Activated naive CD4-positive, alpha-beta T cell (primary cell): ENCODE results near the gene FAM53B.

ENCODE experiments used
- DNase-seq, 4 experiments: peaks; one replicate each; lab custom pipeline; 2025; lab: John Stamatoyannopoulos, UW

FAM53B gene

GRCh38 chr10:124708922-124709520 is 35.2 kb downstream of the FAM53B start:
- no peak for DNase-seq

DNA sequence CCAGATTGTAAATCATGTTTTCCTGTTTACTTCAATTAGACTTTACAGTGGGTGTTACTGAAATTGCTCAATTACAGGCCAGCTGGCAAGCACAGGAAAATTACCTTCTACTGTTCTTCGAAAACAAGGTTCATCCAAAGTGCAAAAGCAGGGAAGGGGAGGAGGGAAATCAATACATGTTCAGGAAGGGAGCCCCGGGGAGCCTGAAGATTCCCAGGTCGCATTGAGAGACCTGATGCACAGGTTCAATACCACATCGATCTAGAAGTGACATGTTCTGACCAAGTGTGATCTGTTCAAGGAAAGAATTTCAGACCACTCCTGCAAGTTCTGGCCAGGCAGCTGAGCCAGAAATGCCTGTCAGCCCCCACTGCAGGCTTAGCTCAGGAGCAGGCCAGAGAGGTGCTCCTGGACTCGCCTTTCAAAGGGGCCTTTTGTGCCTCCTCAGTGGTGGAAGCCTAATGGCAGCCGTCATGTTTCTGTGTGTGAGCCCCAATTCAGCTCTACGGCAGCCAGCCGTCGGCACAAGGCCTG is 35.9 kb downstream of the FAM53B start:
- no peak for DNase-seq

- DNase-seq: no peak
Measured at GRCh38 chr10:124707551-124707950, 36.6 kb downstream of the FAM53B start.

DNA sequence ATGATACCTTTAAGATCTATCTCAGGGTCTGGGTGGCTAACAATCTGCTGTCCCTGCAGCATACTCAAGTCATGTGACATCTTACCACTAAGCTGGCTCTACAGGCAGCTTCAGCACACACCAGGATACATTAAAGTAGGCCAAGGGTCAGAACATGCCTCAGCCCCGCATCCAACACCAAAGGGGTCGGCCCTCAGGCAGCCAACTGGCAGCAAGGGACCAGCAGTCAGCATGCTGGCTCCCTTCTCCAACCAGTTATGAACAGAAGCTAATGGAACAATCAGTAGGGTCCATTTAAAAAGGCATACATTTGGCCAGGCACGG is 37.1 kb downstream of the FAM53B start:
- DNase-seq: no peak

GRCh38 chr10:124706462-124707143 is 37.6 kb downstream of the FAM53B start:
- DNase-seq: no peak

DNA sequence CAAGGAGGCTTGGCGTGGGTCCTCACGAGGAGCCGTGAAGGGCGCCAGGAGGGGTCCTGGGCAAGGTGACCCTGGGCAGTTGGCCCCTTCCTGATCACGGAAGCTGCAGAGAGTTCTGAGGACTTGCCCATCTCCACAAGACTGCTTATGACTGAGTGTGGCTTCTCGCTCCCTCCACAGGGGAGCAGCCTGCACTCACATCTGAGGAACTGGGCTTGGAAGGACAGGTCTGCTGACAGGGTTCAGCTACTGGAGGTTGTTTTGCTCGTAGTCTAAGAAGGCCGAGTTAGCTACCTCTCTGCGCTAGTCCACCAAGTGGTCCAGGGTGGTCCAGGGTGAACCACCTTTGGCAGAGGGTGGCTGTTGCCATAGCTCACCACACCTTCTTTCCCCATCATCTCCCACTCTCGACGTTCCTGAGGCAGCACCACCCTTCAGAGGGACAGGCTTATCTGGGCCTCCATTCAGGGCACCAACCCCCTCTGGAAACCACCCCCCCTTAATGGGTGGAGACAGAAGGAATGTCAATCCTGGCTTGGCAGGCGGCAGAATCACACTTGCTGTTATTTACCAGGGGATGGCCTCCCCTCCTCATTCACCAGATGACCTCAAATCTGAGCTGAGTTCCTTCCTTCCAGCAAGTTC is 38.2 kb downstream of the FAM53B start:
- no peak for DNase-seq

- DNase-seq: no peak
Measured at GRCh38 chr10:124705381-124705740, 38.8 kb downstream of the FAM53B start.

GRCh38 chr10:124704428-124705380 is 39.5 kb downstream of the FAM53B start:
- DNase-seq: no peak

DNA sequence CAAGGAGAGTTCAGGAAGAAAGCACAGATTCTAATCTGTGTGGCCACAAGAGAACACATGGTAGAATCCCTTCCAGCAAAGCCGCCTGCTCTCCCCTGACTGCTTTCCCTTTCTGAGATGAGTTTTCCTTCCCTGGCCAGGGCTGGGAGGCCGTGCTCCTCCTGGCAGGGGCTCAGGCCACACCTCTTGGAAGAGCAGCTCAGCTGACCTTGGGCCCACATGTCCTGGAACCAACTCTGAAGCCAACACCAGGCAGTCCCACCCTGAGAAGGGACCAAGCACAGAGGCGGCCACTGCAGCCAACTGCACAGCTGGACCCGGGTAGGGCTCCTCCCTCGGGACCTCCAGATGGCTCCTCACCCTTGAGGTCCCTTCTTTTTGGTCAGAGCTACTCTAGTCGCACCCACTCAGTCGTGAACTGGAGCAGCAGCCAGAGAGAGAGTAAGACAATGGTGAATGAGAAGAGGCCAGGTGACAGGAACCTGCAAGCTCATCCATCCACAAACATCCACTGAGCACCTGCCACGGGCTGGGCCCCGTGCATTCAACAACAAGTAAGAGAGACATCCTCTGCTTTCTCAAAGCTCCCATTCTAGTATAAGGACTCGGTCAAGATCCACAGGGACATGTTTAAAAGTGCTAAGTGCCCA is 40.3 kb downstream of the FAM53B start:
- no peak for DNase-seq

DNA sequence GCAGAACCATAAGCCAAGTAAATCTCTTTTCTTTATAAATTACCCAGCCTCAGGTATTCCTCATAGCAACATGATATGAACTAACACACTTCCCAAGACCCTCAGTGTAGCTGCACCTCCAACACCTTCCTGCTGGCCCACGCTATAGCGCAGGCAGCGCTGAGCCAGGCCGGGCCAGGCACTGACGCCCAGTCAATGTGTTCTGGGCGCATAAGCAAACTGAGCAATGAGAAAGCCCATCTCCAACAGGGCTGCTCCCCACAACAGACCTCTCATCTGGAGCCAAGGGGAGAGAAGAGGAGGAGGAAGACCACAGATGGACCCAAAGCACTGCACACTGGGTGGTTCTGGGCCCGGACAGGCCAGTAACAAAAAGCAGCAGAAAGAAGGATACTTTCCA is 40.8 kb downstream of the FAM53B start:
- no peak for DNase-seq

DNA sequence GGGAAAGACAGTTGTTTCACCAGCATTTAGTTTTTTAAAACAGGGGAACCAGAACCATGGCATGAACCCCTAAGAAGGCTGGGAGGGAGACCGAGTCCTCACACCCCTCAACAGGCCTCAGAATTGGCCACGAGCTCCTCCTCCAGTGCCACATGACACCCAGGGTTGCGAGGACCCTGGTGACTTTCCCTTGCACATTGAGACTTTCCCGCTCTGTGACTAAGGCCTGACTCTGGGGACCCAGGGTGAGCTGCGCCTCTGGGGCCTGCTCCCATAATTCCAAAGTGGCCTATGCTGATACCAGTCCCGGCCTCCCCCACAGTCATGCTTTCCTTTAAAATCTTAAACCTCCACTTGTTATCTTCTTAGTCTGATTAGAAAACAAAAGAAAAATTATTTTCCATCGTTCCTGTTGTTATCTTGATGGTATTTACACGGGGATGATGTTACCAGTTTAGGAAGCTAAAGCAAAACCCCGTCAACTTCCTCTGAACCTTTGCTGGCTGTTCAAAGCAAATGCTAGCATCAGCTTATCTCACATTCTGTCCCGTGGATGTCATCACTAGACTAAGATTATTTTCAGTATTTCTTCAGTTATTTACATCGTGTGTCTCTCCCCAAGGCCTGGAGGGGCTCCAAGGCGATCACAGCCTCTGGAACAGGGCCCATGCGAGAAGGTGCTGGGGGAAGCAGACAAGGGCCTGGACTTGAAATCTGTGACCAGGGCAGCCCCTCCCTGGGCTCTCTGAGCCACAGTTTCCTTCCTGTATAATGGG is 42.1 kb downstream of the FAM53B start:
- no peak for DNase-seq

DNA sequence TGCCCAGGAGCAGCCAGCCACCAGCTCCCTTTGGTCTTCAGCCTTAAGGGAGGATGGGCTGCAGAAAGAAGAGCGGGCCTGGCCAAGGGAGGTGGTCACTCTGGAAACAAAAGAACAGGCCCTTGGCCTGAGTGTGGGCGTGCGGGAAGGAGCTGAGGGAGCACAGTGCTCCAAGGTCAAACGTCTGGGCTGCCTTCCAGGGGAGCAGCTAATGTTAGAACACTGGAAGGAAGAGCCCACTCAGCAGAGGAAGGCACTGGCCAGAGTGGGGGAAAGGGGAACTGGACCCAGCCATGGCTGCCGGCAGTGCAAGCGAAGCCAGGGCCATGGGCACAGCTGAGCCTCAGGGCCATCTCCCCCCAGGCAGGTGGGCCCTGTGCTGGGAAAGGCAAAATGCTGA is 42.7 kb downstream of the FAM53B start:
- no peak for DNase-seq

DNA sequence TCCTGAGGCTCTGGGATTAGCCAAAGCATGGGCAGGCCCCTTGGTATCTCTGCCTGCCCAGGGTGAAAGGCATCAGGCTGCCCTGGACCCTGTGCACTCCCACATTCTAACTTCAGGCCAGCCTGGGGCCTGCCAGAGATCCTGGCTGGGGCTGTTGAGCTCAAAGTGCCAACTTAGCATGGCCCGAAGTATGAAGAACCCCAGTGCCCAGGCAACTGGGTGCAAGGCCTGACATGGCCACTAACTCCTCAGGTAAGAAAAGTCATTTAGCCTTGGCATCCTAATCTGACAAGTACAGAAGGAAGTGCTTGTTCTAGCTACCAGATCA is 43.2 kb downstream of the FAM53B start:
- no peak for DNase-seq

- DNase-seq: no peak
Measured at GRCh38 chr10:124700293-124701037, 43.7 kb downstream of the FAM53B start.

DNA sequence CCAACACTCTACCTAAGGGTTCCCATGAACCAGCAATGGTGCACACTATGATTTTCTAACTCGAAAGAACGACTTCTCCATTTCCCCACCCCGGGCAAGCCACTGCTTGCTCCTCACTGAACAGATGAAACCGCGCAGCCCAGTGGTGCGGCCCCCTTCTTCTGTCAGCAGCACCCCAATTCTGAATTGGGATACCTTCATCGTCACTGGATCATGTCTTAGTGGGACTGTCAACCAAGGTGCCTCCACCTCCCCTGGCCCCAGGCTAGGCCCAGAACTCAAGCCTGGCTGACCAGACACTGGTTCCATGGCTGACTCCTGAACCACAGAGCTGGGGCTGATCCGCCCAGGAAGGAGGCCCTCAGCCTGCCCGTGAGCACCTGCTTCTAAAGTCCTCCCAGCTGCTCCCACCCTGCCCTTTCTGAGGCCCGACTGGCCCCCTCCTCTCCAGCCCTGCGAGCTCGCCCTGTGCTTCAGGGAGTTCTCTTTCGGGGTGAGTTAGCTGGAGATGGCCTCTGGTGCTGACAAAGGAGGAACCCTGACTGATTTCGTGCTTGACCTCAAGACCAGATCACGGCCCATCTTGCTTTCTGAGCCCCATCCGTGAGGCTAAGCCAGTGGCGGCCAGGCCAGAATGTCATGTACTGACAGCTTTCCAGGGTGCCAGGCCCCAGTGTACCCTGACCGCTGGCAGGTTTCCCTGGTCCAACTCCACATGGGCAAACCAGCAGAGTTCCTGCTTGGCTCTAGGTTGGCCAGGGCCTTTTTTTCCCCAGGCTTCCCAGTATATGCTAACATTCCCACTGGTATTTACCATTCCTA is 44.5 kb downstream of the FAM53B start:
- DNase-seq: no peak

GRCh38 chr10:124698545-124699469 is 45.4 kb downstream of the FAM53B start:
- DNase-seq: no peak

DNA sequence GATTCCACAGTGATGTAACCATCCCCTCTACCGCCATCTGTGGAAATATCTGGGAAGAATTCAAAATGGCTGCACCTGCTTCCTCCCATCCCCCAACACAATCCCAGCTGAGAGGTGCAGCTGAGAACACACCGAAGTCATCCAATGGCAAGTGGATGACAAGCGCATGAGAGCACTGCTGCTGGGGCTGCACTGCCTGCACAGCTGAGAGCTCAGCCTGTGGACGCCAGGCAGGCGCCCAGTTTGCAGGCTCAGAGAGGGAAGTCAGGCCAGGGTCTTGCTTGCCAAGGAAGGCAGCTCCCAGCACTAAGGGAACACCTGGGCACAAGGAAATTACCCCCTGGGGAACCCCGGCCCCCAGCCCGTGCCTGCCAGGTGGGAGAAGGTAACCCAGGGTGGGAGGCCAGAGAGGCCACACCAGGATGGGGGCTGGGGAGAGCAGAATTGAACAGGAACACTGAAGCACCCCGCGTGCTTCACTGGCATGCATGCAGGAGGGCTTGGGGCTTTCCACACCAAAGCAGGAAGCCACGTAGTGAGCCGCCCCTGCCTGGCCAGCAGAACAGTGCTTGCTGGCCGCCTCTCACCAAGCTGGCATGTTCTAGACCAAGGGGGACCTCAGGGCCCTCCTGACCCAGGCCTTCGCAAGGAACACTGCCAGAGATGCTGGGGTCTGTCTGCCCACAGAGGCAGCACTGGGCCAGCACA is 46.2 kb downstream of the FAM53B start:
- no peak for DNase-seq

DNA sequence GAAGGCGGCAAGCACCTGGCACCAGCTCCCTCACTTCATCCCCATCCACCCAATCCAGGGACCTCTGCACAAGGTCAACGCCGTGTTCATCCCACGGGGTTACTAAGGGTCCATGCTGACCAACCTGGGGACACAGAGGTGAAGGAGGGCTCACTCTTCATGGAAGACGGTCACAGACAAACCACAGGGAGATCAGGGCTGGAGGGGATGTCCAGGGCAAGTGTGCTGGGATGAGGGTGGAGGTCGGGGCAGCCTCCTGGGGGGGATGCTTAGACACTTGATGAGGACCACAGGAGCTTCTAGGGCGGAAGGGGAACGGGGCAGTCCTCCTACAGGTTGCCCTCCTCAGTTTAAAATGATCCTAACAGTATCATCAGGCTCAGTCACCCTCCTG is 46.7 kb downstream of the FAM53B start:
- no peak for DNase-seq
